ENCODE measurements around the gene UBTF. TPM values are rescaled to one million over a fixed set of nuclear protein-coding genes. Genes with fewer than 3 reads are reported as not detected.

The UBTF gene
- polyA plus RNA-seq, 1 donor (not counting 4 experiments of a cell fraction or from before 2014, with no cell fraction given), result 23.0 TPM

DNA sequence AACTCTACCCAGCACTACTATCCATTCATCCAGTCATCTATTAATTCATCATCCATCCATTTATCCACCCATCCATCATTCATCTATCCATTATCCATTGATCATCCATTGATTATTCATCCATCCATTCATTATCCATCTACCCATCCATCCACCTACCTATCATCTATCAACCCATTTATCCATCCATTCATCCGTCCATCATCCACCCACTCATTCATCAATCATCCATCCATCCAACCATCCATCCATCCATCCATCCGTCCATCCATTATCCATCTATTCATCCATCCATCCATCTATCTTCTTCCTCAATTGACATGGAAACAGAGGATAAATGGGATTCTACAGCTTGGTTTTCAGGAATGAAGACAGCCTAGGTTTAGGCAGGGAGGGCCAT, 36.4 kb upstream of the UBTF start:
- Histone ChIP-seq H3K27ac (ENCODE audit: control insufficient read depth, insufficient read depth, low read length) (no peak overlapping the region), H2AFZ (ENCODE audit: control insufficient read depth, low read length) (no peak overlapping the region), H3K4me3 (ENCODE audit: control insufficient read depth in 2 of 3, extremely low read depth in 1 of 3, insufficient read depth in 2 of 3, low read depth in 1 of 3, low read length in 3 of 3) (no peak overlapping the region), H3K4me1 (ENCODE audit: control insufficient read depth, extremely low read depth, insufficient read depth, low read length) (no peaks in the 10 kb centered on the region), H3K9me1 (ENCODE audit: control insufficient read depth, extremely low read depth, insufficient read depth, low read length) (no peaks in the 10 kb centered on the region), H3K79me2 (ENCODE audit: control insufficient read depth, insufficient read depth, low read length) (no peaks in the 10 kb centered on the region), H4K20me1 (ENCODE audit: control insufficient read depth, extremely low read depth, insufficient read depth, low read length) (no peaks in the 10 kb centered on the region), H3K4me2 (ENCODE audit: control insufficient read depth, extremely low read depth, insufficient read depth, low read depth, low read length) (no peak overlapping the region), H3K9ac (ENCODE audit: control insufficient read depth, extremely low read depth, insufficient read depth, low read length) (no peak overlapping the region), H3K9me3 (ENCODE audit: control insufficient read depth, low read depth, low read length) (no peaks in the 10 kb centered on the region), H3K27me3 (ENCODE audit: control insufficient read depth, extremely low read depth, insufficient read depth, low read length) (peaks cover 5% of the 10 kb centered on the region), H3K36me3 (ENCODE audit: control insufficient read depth in 2 of 2, extremely low read depth in 1 of 2, insufficient read depth in 2 of 2, low read length in 2 of 2) (no peaks in the 10 kb centered on the region)
- DNase-seq (ENCODE audit: low read depth, low spot score) (no peak), FAIRE-seq (no peak)
- dilution Hi-C loops (cut with MboI; ENCODE audit: extremely low pct_ligation_motif_present, low sequenced_read_pairs), result no loop called here
- TF ChIP-seq EZH2 (IDR thresholded peaks at IDR 0.05; ENCODE audit: low read length), result no peak
- no peak for TF ChIP-seq CTCF (optimal IDR thresholded peaks at IDR 0.05 in 1 of 3, IDR thresholded peaks at IDR 0.05 in 1 of 3, conservative IDR thresholded peaks at IDR 0.05 in 1 of 3; ENCODE audit: extremely low read depth in 1 of 3, insufficient read depth in 2 of 3, low read length in 3 of 3)

DNA sequence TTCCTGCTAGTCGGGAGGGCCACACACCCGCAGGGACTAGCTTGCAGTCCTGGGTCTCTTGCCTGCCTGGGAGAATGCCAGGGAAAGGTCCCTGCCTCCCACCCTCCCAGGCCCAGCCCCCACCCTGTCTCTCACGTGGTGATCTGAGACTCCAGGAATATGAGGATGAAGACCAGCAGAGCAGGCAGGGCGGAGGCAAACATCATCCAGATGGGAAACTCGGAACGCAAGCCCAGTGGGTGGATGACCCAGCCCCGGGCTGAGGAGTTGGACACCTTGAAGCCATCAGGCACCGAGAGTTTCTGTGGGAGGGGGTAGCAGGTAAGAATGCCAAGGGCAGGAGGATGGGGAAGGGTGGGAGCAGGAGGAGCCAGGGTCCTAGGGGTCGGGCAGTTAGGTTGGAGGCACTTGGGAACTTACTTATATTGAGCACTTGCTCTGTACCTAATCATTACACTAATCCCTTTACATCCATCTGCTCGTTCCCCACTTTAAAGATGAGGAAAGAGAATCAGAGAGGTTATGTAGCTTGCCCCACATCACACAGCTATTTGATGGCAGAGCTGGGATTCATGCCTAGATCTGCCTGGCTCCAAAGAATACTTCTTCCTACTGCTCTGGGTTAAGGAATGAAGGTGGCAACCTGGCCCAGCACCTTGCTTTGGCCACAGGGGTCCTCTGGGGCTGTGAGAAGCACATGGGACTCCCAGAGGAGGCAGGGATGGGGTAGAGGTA, 35.1 kb upstream of the UBTF start:
- no peaks in the 10 kb centered on the region for H3K79me2 ChIP-seq (ENCODE audit: control insufficient read depth, insufficient read depth, low read length)
- TF ChIP-seq CTCF (optimal IDR thresholded peaks at IDR 0.05 in 1 of 3, IDR thresholded peaks at IDR 0.05 in 1 of 3, conservative IDR thresholded peaks at IDR 0.05 in 1 of 3; ENCODE audit: extremely low read depth in 1 of 3, insufficient read depth in 2 of 3, low read length in 3 of 3) (no peak), EZH2 (IDR thresholded peaks at IDR 0.05; ENCODE audit: low read length) (no peak)
- H3K4me1 ChIP-seq (ENCODE audit: control insufficient read depth, extremely low read depth, insufficient read depth, low read length), result no peaks in the 10 kb centered on the region
- no peak for DNase-seq (ENCODE audit: low read depth, low spot score)
- no peak overlapping the region for H3K4me3 ChIP-seq (ENCODE audit: control insufficient read depth in 2 of 3, extremely low read depth in 1 of 3, insufficient read depth in 2 of 3, low read depth in 1 of 3, low read length in 3 of 3)
- no peaks in the 10 kb centered on the region for H3K9me3 ChIP-seq (ENCODE audit: control insufficient read depth, low read depth, low read length)
- H3K27me3 ChIP-seq (ENCODE audit: control insufficient read depth, extremely low read depth, insufficient read depth, low read length), result peaks cover 6% of the 10 kb centered on the region
- FAIRE-seq, result no peak
- no peaks in the 10 kb centered on the region for H3K36me3 ChIP-seq (ENCODE audit: control insufficient read depth in 2 of 2, extremely low read depth in 1 of 2, insufficient read depth in 2 of 2, low read length in 2 of 2)
- H3K9me1 ChIP-seq (ENCODE audit: control insufficient read depth, extremely low read depth, insufficient read depth, low read length), result no peaks in the 10 kb centered on the region
- no peak overlapping the region for H3K4me2 ChIP-seq (ENCODE audit: control insufficient read depth, extremely low read depth, insufficient read depth, low read depth, low read length)
- no peaks in the 10 kb centered on the region for H4K20me1 ChIP-seq (ENCODE audit: control insufficient read depth, extremely low read depth, insufficient read depth, low read length)
- dilution Hi-C loops (cut with MboI; ENCODE audit: extremely low pct_ligation_motif_present, low sequenced_read_pairs), result no loop called here
- H3K27ac ChIP-seq (ENCODE audit: control insufficient read depth, insufficient read depth, low read length), result no peak overlapping the region
- H2AFZ ChIP-seq (ENCODE audit: control insufficient read depth, low read length), result no peak overlapping the region
- no peak overlapping the region for H3K9ac ChIP-seq (ENCODE audit: control insufficient read depth, extremely low read depth, insufficient read depth, low read length)
